Coronary artery (tissue), 2 donors: ENCODE measurements around the gene ARHGEF37.
"Not testable (repeated sequence)": the region's sequence is repeated elsewhere in the genome, so short reads cannot be mapped to it uniquely, and the experiment has no call there.

Experiments
- DNase-seq: peaks from one replicate; pipeline ENCODE4 v3.0.0-alpha.2; 2017; ENCODE audit warnings: low spot score
- H3K27ac ChIP-seq, 2 donors: fragments of 200-600 bp; sonication (generic); one replicate each; pipeline ENCODE4 v1.5.1; 2016 to 2019
- H3K4me3 ChIP-seq: fragments of 200-600 bp; sonication (generic); 2 replicates; pipeline ENCODE4 v1.5.1; 2016; ENCODE audit warnings: mild to moderate bottlenecking, moderate library complexity
- TF ChIP-seq, protein P1 (sequence below): fragments of 200-600 bp; sonication (generic); IDR thresholded peaks from one replicate; pipeline ENCODE4 v1.5.1; 2019; ENCODE audit warnings: antibody characterized with exemption

Gene ARHGEF37

DNA sequence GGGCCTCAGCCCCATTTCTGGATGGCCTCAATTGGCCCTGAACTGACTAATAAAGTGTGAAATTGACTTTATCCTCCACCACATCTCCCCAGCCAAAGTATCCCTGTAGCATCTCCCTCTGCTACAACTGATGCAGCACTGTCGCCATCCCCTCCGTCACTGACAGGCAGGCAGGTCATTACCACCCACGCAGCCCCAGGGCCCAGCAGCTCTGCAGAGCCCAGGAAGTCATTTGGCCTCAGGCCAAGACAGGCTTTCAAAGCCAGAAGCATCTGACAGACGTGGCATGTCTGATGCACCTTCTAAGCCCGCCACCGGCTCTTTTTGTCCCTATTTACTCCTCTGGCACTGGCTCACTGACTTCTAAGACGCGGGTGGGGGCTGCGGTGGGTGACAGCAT lies 65.3 kb downstream of the ARHGEF37 start:
- TF ChIP-seq, protein P1, sequence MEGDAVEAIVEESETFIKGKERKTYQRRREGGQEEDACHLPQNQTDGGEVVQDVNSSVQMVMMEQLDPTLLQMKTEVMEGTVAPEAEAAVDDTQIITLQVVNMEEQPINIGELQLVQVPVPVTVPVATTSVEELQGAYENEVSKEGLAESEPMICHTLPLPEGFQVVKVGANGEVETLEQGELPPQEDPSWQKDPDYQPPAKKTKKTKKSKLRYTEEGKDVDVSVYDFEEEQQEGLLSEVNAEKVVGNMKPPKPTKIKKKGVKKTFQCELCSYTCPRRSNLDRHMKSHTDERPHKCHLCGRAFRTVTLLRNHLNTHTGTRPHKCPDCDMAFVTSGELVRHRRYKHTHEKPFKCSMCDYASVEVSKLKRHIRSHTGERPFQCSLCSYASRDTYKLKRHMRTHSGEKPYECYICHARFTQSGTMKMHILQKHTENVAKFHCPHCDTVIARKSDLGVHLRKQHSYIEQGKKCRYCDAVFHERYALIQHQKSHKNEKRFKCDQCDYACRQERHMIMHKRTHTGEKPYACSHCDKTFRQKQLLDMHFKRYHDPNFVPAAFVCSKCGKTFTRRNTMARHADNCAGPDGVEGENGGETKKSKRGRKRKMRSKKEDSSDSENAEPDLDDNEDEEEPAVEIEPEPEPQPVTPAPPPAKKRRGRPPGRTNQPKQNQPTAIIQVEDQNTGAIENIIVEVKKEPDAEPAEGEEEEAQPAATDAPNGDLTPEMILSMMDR = no peak
- H3K4me3 ChIP-seq = no peak overlapping the region
- H3K27ac ChIP-seq = no peak overlapping the region
- DNase-seq = no peak

- H3K27ac ChIP-seq = no peak overlapping the region
- DNase-seq = no peak
- no peak overlapping the region for H3K4me3 ChIP-seq
- TF ChIP-seq, protein P1 = no peak
These were observed 66.0 kb downstream of the ARHGEF37 start for GRCh38 chr5:149647334-149647733.

DNA sequence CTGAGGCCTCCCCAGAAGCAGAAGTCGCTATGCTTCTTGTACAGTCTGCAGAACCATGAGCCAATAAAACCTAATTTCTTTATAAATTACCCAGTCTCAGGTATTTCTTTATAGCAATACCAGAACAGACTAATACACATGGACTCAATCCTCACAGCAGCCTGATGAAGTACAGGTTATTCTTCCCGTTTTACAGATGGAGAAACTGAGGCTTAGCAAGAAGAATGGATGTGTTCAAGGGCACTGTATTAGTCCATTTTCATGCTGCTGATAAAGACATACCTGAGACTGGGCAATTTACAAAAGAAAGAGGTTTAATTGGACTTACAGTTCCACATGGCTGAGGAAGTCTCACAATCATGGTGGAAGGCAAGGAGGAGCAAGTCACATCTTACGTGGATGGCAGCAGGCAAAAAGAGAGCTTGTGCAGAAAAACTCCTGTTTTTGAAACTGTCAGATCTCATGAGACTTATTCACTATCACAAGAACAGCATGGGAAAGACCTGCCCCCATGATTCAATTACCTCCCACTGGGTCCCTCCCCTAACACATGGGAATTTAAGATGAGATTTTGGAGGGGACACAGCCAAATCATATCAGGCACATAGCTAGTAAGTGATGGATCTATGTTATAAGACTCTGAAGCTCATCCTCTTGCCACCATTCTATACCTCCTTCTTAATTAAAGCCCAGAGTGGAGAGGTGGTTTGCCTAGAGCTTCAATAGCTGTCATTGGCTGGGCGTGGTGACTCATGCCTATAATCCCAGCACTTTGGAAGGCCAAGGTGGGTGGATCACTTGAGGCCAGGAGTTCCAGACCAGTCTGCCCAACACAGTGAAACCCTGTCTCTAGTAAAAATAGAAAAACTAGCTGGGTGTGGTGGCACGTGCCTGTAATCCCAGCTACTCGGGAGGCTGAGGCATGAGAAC lies 67.4 kb downstream of the ARHGEF37 start:
- not testable (repeated sequence) for H3K4me3 ChIP-seq, DNase-seq, H3K27ac ChIP-seq

- DNase-seq, H3K27ac ChIP-seq, H3K4me3 ChIP-seq: not testable (repeated sequence)
These were observed 68.4 kb downstream of the ARHGEF37 start for GRCh38 chr5:149649730-149650129.

GRCh38 chr5:149651686-149652085 lies 70.4 kb downstream of the ARHGEF37 start:
- DNase-seq = no peak

DNA sequence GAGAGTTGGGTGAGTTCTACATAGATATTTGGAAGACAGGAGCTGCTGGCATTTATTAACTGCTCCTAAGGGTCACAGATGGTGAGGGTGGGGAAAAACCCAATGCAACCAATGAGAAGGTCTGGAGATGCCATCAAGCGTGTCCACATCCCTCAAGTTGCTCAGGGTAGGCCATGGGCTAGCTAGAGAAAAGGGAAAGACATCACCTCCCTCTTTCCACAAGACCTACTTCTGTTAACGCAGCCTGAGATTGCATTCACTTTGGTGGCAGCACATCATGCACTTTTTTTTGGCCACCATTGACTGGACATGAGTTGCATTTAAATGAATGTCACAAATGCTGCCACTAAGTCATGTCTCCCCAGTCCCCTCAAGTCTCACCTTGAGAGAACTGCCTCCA lies 71.4 kb downstream of the ARHGEF37 start:
- H3K27ac ChIP-seq = no peak overlapping the region
- TF ChIP-seq, protein P1 = no peak
- H3K4me3 ChIP-seq = no peak overlapping the region
- no peak for DNase-seq

More at GRCh38 chr5:149651686-149652085, 70.4 kb downstream of the ARHGEF37 start:
- Histone ChIP-seq H3K27ac (no peak overlapping the region), H3K4me3 (no peak overlapping the region)
- TF ChIP-seq, protein P1 = no peak

DNA sequence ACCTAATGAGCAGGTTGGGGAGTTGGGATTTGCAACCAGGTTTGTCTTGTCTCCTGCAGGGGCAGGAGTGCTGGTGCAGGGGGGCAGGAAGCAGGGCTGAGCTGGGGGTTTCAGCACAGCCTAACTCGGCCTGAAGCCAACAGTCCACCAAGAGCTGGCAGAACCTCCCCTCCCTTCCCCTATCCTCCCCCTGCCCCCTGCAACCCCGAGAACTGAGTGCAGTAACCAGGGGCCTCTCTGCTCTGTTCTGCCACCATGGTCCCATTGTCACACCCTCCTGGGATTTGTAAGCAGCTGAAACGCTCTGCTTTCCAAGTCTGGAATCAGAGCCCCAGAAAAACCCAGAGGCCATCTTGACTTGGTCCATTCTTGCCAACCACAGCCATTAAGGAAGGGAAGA lies 72.9 kb downstream of the ARHGEF37 start:
- TF ChIP-seq, protein P1 = no peak
- Histone ChIP-seq H3K4me3 (no peak overlapping the region), H3K27ac (no peak overlapping the region)
- DNase-seq = no peak

GRCh38 chr5:149654883-149655505 lies 73.7 kb downstream of the ARHGEF37 start:
- TF ChIP-seq, protein P1 = no peak
- Histone ChIP-seq H3K27ac (no peak overlapping the region), H3K4me3 (no peak overlapping the region)
- no peak for DNase-seq
